ENCODE data around the gene CRELD2. TPM values are rescaled to one million over a fixed set of nuclear protein-coding genes. Genes with fewer than 3 reads are reported as not detected.

The CRELD2 gene
- total and polyA plus RNA-seq, 2 of the 13 experiments (the other 11 are each of a cell fraction or from before 2014, with no cell fraction given) = 17.2 to 44.7 TPM

DNA sequence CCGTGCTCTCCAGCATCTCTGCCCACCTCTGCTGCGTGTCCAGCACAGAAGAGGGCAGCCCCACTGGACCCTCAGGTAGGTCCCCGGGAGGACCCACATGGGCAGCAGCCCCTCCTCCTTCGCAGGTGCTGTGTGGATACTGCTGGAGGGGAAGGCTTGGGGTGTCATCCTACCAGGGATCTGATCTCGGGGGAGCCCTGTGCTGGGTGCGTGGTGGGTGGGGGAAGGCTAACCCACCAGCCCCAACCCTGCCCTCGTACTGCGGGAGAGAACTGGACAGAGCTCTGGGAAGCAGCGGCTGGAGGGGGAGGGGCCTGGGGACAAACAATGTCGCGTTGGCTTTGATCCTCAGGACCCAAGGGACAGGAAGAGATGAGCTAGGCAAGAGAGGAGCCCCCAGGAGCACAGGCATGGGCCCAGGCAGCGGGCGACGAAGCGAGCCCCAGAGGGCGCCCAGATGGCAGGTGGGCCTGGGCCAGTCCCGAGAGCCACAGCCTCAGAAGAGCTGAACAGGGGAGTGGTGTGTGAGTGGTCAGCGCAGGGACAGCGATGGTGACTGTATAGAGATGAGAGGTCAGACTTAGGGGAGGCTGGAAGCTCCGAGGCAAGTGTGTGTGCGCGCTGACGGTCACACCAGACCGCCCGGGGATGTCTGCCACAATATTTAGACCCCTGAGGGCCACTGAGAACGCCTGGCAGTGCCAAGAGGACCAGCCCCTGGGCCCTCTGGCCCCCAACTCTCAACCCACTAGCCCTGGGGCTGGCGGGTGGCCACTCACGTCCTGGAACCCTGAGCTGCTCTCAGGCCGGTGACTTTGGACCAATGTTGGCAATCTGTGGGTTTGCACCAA lies 40.7 kb downstream of the CRELD2 start (continued):
- TF ChIP-seq, protein P1, sequence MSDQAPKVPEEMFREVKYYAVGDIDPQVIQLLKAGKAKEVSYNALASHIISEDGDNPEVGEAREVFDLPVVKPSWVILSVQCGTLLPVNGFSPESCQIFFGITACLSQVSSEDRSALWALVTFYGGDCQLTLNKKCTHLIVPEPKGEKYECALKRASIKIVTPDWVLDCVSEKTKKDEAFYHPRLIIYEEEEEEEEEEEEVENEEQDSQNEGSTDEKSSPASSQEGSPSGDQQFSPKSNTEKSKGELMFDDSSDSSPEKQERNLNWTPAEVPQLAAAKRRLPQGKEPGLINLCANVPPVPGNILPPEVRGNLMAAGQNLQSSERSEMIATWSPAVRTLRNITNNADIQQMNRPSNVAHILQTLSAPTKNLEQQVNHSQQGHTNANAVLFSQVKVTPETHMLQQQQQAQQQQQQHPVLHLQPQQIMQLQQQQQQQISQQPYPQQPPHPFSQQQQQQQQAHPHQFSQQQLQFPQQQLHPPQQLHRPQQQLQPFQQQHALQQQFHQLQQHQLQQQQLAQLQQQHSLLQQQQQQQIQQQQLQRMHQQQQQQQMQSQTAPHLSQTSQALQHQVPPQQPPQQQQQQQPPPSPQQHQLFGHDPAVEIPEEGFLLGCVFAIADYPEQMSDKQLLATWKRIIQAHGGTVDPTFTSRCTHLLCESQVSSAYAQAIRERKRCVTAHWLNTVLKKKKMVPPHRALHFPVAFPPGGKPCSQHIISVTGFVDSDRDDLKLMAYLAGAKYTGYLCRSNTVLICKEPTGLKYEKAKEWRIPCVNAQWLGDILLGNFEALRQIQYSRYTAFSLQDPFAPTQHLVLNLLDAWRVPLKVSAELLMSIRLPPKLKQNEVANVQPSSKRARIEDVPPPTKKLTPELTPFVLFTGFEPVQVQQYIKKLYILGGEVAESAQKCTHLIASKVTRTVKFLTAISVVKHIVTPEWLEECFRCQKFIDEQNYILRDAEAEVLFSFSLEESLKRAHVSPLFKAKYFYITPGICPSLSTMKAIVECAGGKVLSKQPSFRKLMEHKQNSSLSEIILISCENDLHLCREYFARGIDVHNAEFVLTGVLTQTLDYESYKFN (CRISPR knock-in tag; conservative IDR thresholded peaks at IDR 0.05) = peak; percentile 67
- TF ChIP-seq ZNF550 (CRISPR knock-in tag; IDR thresholded peaks at IDR 0.05; ENCODE audit: borderline replicate concordance) (no peak), TIGD3 (CRISPR knock-in tag; IDR thresholded peaks at IDR 0.05; ENCODE audit: borderline replicate concordance) (no peak), THAP7 (CRISPR knock-in tag; IDR thresholded peaks at IDR 0.05) (no peak), ZNF253 (CRISPR knock-in tag; IDR thresholded peaks at IDR 0.05; ENCODE audit: borderline replicate concordance) (no peak), ZNF564 (CRISPR knock-in tag; IDR thresholded peaks at IDR 0.05) (no peak), TCF7 (IDR thresholded peaks at IDR 0.05; ENCODE audit: low read depth) (peak; percentile 90), SOX13 (IDR thresholded peaks at IDR 0.05) (no peak), SOX13 (CRISPR knock-in tag; conservative IDR thresholded peaks at IDR 0.05 in 1 of 2, IDR thresholded peaks at IDR 0.05 in 1 of 2) (peak in 1 of 2 experiments; percentile 77; a peak in 2 of 4 replicates), ZBED4 (CRISPR knock-in tag; IDR thresholded peaks at IDR 0.05; ENCODE audit: borderline replicate concordance) (no peak; the same call in 1 of the 2 replicates), SMARCE1 (IDR thresholded peaks at IDR 0.05; ENCODE audit: borderline replicate concordance) (no peak), ZSCAN29 (CRISPR knock-in tag; conservative IDR thresholded peaks at IDR 0.05) (no peak)
- TF ChIP-seq, protein P2, sequence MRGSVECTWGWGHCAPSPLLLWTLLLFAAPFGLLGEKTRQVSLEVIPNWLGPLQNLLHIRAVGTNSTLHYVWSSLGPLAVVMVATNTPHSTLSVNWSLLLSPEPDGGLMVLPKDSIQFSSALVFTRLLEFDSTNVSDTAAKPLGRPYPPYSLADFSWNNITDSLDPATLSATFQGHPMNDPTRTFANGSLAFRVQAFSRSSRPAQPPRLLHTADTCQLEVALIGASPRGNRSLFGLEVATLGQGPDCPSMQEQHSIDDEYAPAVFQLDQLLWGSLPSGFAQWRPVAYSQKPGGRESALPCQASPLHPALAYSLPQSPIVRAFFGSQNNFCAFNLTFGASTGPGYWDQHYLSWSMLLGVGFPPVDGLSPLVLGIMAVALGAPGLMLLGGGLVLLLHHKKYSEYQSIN (CRISPR knock-in tag; IDR thresholded peaks at IDR 0.05; ENCODE audit: borderline replicate concordance) = no peak
- TF ChIP-seq, protein P3, sequence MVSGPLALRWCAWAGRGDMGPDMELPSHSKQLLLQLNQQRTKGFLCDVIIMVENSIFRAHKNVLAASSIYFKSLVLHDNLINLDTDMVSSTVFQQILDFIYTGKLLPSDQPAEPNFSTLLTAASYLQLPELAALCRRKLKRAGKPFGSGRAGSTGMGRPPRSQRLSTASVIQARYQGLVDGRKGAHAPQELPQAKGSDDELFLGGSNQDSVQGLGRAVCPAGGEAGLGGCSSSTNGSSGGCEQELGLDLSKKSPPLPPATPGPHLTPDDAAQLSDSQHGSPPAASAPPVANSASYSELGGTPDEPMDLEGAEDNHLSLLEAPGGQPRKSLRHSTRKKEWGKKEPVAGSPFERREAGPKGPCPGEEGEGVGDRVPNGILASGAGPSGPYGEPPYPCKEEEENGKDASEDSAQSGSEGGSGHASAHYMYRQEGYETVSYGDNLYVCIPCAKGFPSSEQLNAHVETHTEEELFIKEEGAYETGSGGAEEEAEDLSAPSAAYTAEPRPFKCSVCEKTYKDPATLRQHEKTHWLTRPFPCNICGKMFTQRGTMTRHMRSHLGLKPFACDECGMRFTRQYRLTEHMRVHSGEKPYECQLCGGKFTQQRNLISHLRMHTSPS (CRISPR knock-in tag; IDR thresholded peaks at IDR 0.05; ENCODE audit: low read depth) = no peak; the same call in 1 of the 2 replicates

Data from HepG2 (cell line).